ENCODE measurements around the gene PRR20G. TPM values are rescaled to one million over a fixed set of nuclear protein-coding genes. Genes with fewer than 3 reads are reported as not detected.

PRR20G gene
- total and polyA plus RNA-seq, 2 donors (not counting 1 experiment from before 2014, with no cell fraction given): not detected

DNA sequence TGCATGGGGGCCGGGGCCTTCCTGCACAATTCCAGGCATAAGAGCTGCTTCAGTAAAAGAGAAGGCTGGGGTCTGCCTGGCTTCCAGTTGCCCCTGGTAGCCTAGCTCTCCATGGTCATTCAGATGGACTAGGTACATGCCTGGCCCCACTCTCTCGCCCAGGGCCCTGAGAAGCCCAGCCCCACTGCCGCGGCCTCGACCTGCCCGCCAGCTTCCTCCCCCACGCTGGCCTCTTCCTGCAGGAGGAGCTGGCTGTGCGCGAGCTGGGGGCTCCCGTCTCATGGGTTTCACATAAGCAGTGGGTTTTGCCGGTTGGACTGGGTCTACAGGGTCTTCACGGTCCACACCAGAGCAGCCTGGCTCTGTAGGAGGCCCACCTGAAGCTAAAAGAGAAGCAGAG, 3.6 kb downstream of the PRR20G start:
- H3K4me3 Mint-ChIP-seq: no peak overlapping the region
- Histone ChIP-seq H3K79me2 (ENCODE audit: control insufficient read depth, insufficient read depth, low read length) (no peaks in the 10 kb centered on the region), H3K4me3 (ENCODE audit: control extremely low read depth in 1 of 5, extremely low read depth in 1 of 5, insufficient read depth in 1 of 5, low read depth in 2 of 5, low read length in 4 of 5) (no peak overlapping the region), H3K9me3 (ENCODE audit: control extremely low read depth in 1 of 3, control insufficient read depth in 2 of 3, insufficient read depth in 1 of 3, low read length in 2 of 3) (peaks cover 0 to 27% (median 0%) of the 10 kb centered on the region in 3 donors), H3K4me1 (ENCODE audit: control insufficient read depth in 2 of 2, insufficient read depth in 2 of 2, low read length in 2 of 2) (no peaks in the 10 kb centered on the region), H3K9ac (ENCODE audit: low read length) (no peak overlapping the region), H3K27me3 (replicated peaks in 1 of 4; ENCODE audit: control extremely low read depth in 1 of 4, control insufficient read depth in 3 of 4, insufficient read depth in 4 of 4, low read length in 3 of 4) (peaks cover 0 to 2% (median 0%) of the 10 kb centered on the region in 4 experiments), H3K27ac (ENCODE audit: low read length in 2 of 2) (no peak overlapping the region), H3K36me3 (replicated peaks in 1 of 2; ENCODE audit: control extremely low read depth in 1 of 2, control insufficient read depth in 1 of 2, extremely low read depth in 1 of 2, insufficient read depth in 2 of 2, low read length in 1 of 2) (no peaks in the 10 kb centered on the region), H4K20me1 (ENCODE audit: control insufficient read depth, insufficient read depth, low read length, poor library complexity, severe bottlenecking) (no peaks in the 10 kb centered on the region), H3K4me2 (replicated peaks; ENCODE audit: low read depth, low read length, poor library complexity, severe bottlenecking) (no peak overlapping the region), H2AFZ (ENCODE audit: insufficient read depth, low read depth, low read length, poor library complexity, severe bottlenecking) (no peak overlapping the region)
- ATAC-seq (ENCODE audit: low read depth) (no peak), DNase-seq (no peak)
- no peaks in the 10 kb centered on the region for H3K27me3 Mint-ChIP-seq
- no peaks in the 10 kb centered on the region for H3K4me1 Mint-ChIP-seq
- WGBS (ENCODE audit: insufficient coverage): 91% methylated on average over 10 of the region's 12 CpGs
- H3K9me3 Mint-ChIP-seq (ENCODE audit: insufficient read depth): peaks cover 4% of the 10 kb centered on the region
- TF ChIP-seq, protein P1, sequence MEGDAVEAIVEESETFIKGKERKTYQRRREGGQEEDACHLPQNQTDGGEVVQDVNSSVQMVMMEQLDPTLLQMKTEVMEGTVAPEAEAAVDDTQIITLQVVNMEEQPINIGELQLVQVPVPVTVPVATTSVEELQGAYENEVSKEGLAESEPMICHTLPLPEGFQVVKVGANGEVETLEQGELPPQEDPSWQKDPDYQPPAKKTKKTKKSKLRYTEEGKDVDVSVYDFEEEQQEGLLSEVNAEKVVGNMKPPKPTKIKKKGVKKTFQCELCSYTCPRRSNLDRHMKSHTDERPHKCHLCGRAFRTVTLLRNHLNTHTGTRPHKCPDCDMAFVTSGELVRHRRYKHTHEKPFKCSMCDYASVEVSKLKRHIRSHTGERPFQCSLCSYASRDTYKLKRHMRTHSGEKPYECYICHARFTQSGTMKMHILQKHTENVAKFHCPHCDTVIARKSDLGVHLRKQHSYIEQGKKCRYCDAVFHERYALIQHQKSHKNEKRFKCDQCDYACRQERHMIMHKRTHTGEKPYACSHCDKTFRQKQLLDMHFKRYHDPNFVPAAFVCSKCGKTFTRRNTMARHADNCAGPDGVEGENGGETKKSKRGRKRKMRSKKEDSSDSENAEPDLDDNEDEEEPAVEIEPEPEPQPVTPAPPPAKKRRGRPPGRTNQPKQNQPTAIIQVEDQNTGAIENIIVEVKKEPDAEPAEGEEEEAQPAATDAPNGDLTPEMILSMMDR (IDR thresholded peaks at IDR 0.05): no peak
- TF ChIP-seq EZH2 (IDR thresholded peaks at IDR 0.05; ENCODE audit: borderline replicate concordance, insufficient read depth, low read depth, low read length, poor library complexity, severe bottlenecking): no peak
- intact Hi-C loops (cut with micrococcal nuclease): no loop called here
- CTCF ChIA-PET: no interaction called here
- no peak overlapping the region for H3K27ac Mint-ChIP-seq
- POLR2A ChIA-PET: no interaction called here

DNA sequence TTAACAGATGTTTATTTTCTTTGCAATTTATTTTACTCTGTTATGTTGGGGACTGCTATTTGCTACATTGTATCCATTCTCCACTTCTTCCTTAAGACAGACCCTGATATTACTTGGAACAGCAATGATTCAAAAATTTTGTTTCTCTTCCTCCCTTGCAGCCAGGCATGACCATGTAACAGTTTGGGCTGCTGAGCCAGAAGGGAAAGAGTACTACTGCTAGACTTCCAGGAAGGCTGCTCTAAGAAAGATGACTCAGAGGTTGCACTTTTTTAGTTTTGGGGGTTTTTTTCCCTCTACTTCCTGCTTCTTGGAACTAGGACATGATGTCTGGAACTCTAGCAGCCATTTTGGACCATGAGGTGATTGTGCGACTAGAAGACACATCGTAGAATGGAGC, 10.3 kb downstream of the PRR20G start:
- intact Hi-C loops (cut with micrococcal nuclease): no loop called here
- no peak overlapping the region for H2AFZ ChIP-seq (ENCODE audit: insufficient read depth, low read depth, low read length, poor library complexity, severe bottlenecking)
- Mint-ChIP-seq H3K4me1 (no peaks in the 10 kb centered on the region), H3K9me3 (ENCODE audit: insufficient read depth) (no peaks in the 10 kb centered on the region), H3K4me3 (no peak overlapping the region), H3K27me3 (peaks cover 11% of the 10 kb centered on the region), H3K27ac (no peak overlapping the region)
- POLR2A ChIA-PET: no interaction called here
- H3K9ac ChIP-seq (ENCODE audit: low read length): no peak overlapping the region
- no peaks in the 10 kb centered on the region for H3K4me1 ChIP-seq (ENCODE audit: control insufficient read depth in 2 of 2, insufficient read depth in 2 of 2, low read length in 2 of 2)
- H3K4me3 ChIP-seq (ENCODE audit: control extremely low read depth in 1 of 5, extremely low read depth in 1 of 5, insufficient read depth in 1 of 5, low read depth in 2 of 5, low read length in 4 of 5): no peak overlapping the region
- DNase-seq (no peak), ATAC-seq (ENCODE audit: low read depth) (no peak)
- no peak for TF ChIP-seq EZH2 (IDR thresholded peaks at IDR 0.05; ENCODE audit: borderline replicate concordance, insufficient read depth, low read depth, low read length, poor library complexity, severe bottlenecking)
- TF ChIP-seq, protein P1 (IDR thresholded peaks at IDR 0.05): no peak
- peaks cover 0 to 3% (median 0%) of the 10 kb centered on the region in 4 experiments for H3K27me3 ChIP-seq (replicated peaks in 1 of 4; ENCODE audit: control extremely low read depth in 1 of 4, control insufficient read depth in 3 of 4, insufficient read depth in 4 of 4, low read length in 3 of 4)
- no peak overlapping the region for H3K4me2 ChIP-seq (replicated peaks; ENCODE audit: low read depth, low read length, poor library complexity, severe bottlenecking)
- CTCF ChIA-PET: no interaction called here
- no peaks in the 10 kb centered on the region for H3K36me3 ChIP-seq (replicated peaks in 1 of 2; ENCODE audit: control extremely low read depth in 1 of 2, control insufficient read depth in 1 of 2, extremely low read depth in 1 of 2, insufficient read depth in 2 of 2, low read length in 1 of 2)
- H3K79me2 ChIP-seq (ENCODE audit: control insufficient read depth, insufficient read depth, low read length): no peaks in the 10 kb centered on the region
- H3K27ac ChIP-seq (ENCODE audit: low read length in 2 of 2): no peak overlapping the region
- WGBS (ENCODE audit: insufficient coverage): no CpG with 5 or more reads among the region's 2 CpGs
- no peaks in the 10 kb centered on the region for H4K20me1 ChIP-seq (ENCODE audit: control insufficient read depth, insufficient read depth, low read length, poor library complexity, severe bottlenecking)
- H3K9me3 ChIP-seq (ENCODE audit: control extremely low read depth in 1 of 3, control insufficient read depth in 2 of 3, insufficient read depth in 1 of 3, low read length in 2 of 3): peaks cover 0 to 13% (median 0%) of the 10 kb centered on the region in 3 donors

Data from B cell (primary cell).